ENCODE results near the gene VAV2. TPM values are rescaled to one million over a fixed set of nuclear protein-coding genes. Genes with fewer than 3 reads are reported as not detected.

VAV2 gene
- total RNA-seq, 4 donors from 2014 or later = 15.0 to 25.7 (median 20.5) TPM

- Histone ChIP-seq H3K27ac (no peak overlapping the region), H3K27me3 (no peaks in the 10 kb centered on the region), H3K4me1 (no peaks in the 10 kb centered on the region), H3K4me3 (replicated peaks in 1 of 3) (no peak overlapping the region), H3K9me3 (no peaks in the 10 kb centered on the region), H3K36me3 (peaks cover 10 to 15% of the 10 kb centered on the region in 2 donors)
- intact Hi-C loops (cut with DNase I) = no loop called here
- no peak for TF ChIP-seq POLR2A (IDR thresholded peaks at IDR 0.05)
- no peak for TF ChIP-seq CTCF (IDR thresholded peaks at IDR 0.05)
- 95 to 97% methylated on average over 16 to 18 of the region's 27 CpGs for WGBS, 2 donors
- no peak for DNase-seq
Observed at GRCh38 chr9:133775951-133776905, 215.9 kb downstream of the VAV2 start.

GRCh38 chr9:133775291-133775690 lies 216.8 kb downstream of the VAV2 start:
- no peaks in the 10 kb centered on the region for H3K4me1 ChIP-seq
- peaks cover 10 to 15% of the 10 kb centered on the region in 2 donors for H3K36me3 ChIP-seq
- no peak overlapping the region for H3K27ac ChIP-seq
- no peak overlapping the region for H3K4me3 ChIP-seq (replicated peaks in 1 of 3)
- no peak for TF ChIP-seq CTCF (IDR thresholded peaks at IDR 0.05)
- TF ChIP-seq POLR2A (IDR thresholded peaks at IDR 0.05) = no peak
- DNase-seq = no peak
- H3K9me3 ChIP-seq = no peaks in the 10 kb centered on the region
- no peaks in the 10 kb centered on the region for H3K27me3 ChIP-seq
- intact Hi-C loops (cut with DNase I) = no loop called here
- 93 to 98% methylated on average over 2 of the region's 2 CpGs for WGBS, 2 donors

GRCh38 chr9:133774799-133775198 lies 217.3 kb downstream of the VAV2 start:
- Histone ChIP-seq H3K9me3 (no peaks in the 10 kb centered on the region), H3K4me3 (replicated peaks in 1 of 3) (no peak overlapping the region), H3K27ac (no peak overlapping the region), H3K4me1 (no peaks in the 10 kb centered on the region), H3K36me3 (peaks cover 10 to 15% of the 10 kb centered on the region in 2 donors), H3K27me3 (no peaks in the 10 kb centered on the region)
- 90 to 96% methylated on average over 4 to 16 of the region's 16 CpGs for WGBS, 2 donors
- DNase-seq = peak in 1 of 2 donors; percentile 2
- intact Hi-C loops (cut with DNase I) = no loop called here
- TF ChIP-seq POLR2A (IDR thresholded peaks at IDR 0.05) (no peak), CTCF (IDR thresholded peaks at IDR 0.05) (no peak)

- peaks cover 10 to 15% of the 10 kb centered on the region in 2 donors for H3K36me3 ChIP-seq
- no peaks in the 10 kb centered on the region for H3K27me3 ChIP-seq
- no peak for TF ChIP-seq CTCF (IDR thresholded peaks at IDR 0.05)
- no peak for TF ChIP-seq POLR2A (IDR thresholded peaks at IDR 0.05)
- DNase-seq = no peak
- no peak overlapping the region for H3K4me3 ChIP-seq (replicated peaks in 1 of 3)
- H3K27ac ChIP-seq = no peak overlapping the region
- H3K4me1 ChIP-seq = no peaks in the 10 kb centered on the region
- intact Hi-C loops (cut with DNase I) = no loop called here
- no peaks in the 10 kb centered on the region for H3K9me3 ChIP-seq
- 88 to 99% methylated on average over 5 to 9 of the region's 9 CpGs for WGBS, 2 donors
Observed at GRCh38 chr9:133773889-133774655, 218.1 kb downstream of the VAV2 start.
